ENCODE measurements around the gene LRRC2.

The LRRC2 gene

DNA sequence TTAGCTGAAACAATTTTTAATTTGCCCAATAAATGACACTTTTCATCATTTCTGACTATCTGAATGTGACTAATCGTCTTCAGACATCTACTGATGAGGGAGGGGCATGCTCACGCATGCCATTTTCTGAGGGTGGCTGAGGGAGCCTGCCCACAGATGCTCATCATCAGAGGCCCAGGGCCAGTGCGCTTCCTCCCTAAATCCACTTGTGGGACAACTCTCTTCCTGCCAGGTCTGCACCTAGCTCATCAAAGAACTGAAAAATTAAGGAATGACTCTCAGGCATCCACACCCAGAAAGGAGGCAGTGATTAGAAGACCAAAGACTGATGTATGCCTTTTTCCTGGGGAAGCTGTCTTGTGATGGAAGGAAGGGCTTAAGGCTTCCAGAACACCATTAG is 45.6 kb downstream of the LRRC2 start:
- TF ChIP-seq SPI1 (IDR thresholded peaks at IDR 0.05; ENCODE audit: low read depth, low read length) = no peak
- TF ChIP-seq POLR2AphosphoS5 (IDR thresholded peaks at IDR 0.05; ENCODE audit: low read depth, low read length) = no peak
- no peak for DNase-seq (ENCODE audit: insufficient read length, low spot score)
- FAIRE-seq = no peak

DNA sequence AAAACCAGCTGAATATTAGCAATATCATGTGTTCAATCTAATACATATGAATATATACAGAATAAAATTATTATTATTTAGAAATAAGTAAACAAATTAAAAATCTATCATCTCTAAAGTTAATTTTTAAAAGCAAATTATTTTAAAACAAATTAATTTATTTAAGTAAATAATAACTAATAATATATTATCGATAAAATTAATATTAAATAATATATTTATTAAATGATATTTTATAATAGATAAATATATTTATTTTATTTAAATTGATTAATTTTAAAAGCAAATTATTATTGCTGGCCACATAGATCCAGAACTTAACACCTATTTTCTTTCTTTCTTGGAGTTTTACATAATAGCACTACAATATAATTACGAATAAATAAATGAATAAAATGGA is 46.1 kb downstream of the LRRC2 start:
- no peak for DNase-seq (ENCODE audit: insufficient read length, low spot score)
- TF ChIP-seq POU2F2 (IDR thresholded peaks at IDR 0.05; ENCODE audit: low read depth, low read length) = no peak
- TF ChIP-seq TAF1 (IDR thresholded peaks at IDR 0.05; ENCODE audit: low read depth, low read length) = no peak
- TF ChIP-seq POLR2A (IDR thresholded peaks at IDR 0.05; ENCODE audit: low read depth, low read length) = no peak
- no peak for TF ChIP-seq SPI1 (IDR thresholded peaks at IDR 0.05; ENCODE audit: low read depth, low read length)
- TF ChIP-seq PAX5 (IDR thresholded peaks at IDR 0.05; ENCODE audit: insufficient read depth, low read length, severe bottlenecking) = no peak
- TF ChIP-seq POLR2AphosphoS5 (IDR thresholded peaks at IDR 0.05; ENCODE audit: low read depth, low read length) = no peak
- FAIRE-seq = no peak

GRCh38 chr3:46517784-46518181 is 48.3 kb downstream of the LRRC2 start:
- no peak for DNase-seq (ENCODE audit: insufficient read length, low spot score)
- peak; percentile 56 for FAIRE-seq
- TF ChIP-seq POLR2AphosphoS5 (IDR thresholded peaks at IDR 0.05; ENCODE audit: low read depth, low read length) (no peak), TAF1 (IDR thresholded peaks at IDR 0.05; ENCODE audit: low read depth, low read length) (no peak), PAX5 (IDR thresholded peaks at IDR 0.05; ENCODE audit: insufficient read depth, low read length, severe bottlenecking) (no peak), POLR2A (IDR thresholded peaks at IDR 0.05; ENCODE audit: low read depth, low read length) (no peak), POU2F2 (IDR thresholded peaks at IDR 0.05; ENCODE audit: low read depth, low read length) (no peak), SPI1 (IDR thresholded peaks at IDR 0.05; ENCODE audit: low read depth, low read length) (no peak)

- FAIRE-seq (no peak), DNase-seq (ENCODE audit: insufficient read length, low spot score) (no peak)
- TF ChIP-seq POLR2AphosphoS5 (IDR thresholded peaks at IDR 0.05; ENCODE audit: low read depth, low read length) (no peak), POLR2A (IDR thresholded peaks at IDR 0.05; ENCODE audit: low read depth, low read length) (no peak), POU2F2 (IDR thresholded peaks at IDR 0.05; ENCODE audit: low read depth, low read length) (no peak), PAX5 (IDR thresholded peaks at IDR 0.05; ENCODE audit: insufficient read depth, low read length, severe bottlenecking) (no peak), SPI1 (IDR thresholded peaks at IDR 0.05; ENCODE audit: low read depth, low read length) (no peak), TAF1 (IDR thresholded peaks at IDR 0.05; ENCODE audit: low read depth, low read length) (no peak)
Measured at GRCh38 chr3:46517016-46517783, 48.9 kb downstream of the LRRC2 start.

DNA sequence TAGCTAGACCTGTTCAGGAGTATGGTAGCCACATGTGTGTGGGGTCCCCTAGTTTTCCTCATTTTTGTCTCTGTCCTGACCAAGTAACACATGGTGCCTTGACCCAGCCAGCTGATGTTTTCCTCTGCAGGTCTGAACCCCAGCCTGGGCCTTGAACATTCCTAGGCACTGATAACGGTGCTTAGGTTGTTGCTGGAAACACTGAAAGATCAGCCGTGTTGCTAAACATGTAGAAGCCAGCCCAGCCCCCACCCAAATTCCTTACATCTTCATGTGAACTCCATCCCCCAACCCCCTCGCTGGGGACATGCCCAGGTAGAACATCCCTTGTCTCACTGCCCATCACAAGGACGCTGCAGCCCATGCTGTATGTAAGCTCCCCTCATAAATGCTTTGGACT is 49.6 kb downstream of the LRRC2 start:
- FAIRE-seq (no peak), DNase-seq (ENCODE audit: insufficient read length, low spot score) (no peak)
- TF ChIP-seq SPI1 (IDR thresholded peaks at IDR 0.05; ENCODE audit: low read depth, low read length) (no peak), POLR2A (IDR thresholded peaks at IDR 0.05; ENCODE audit: low read depth, low read length) (no peak), TAF1 (IDR thresholded peaks at IDR 0.05; ENCODE audit: low read depth, low read length) (no peak), PAX5 (IDR thresholded peaks at IDR 0.05; ENCODE audit: insufficient read depth, low read length, severe bottlenecking) (no peak), POU2F2 (IDR thresholded peaks at IDR 0.05; ENCODE audit: low read depth, low read length) (no peak), POLR2AphosphoS5 (IDR thresholded peaks at IDR 0.05; ENCODE audit: low read depth, low read length) (no peak)

GRCh38 chr3:46512191-46512749 is 53.8 kb downstream of the LRRC2 start:
- DNase-seq (ENCODE audit: insufficient read length, low spot score) (no peak), FAIRE-seq (peak; percentile 33)
- TF ChIP-seq POLR2A (IDR thresholded peaks at IDR 0.05; ENCODE audit: low read depth, low read length) (no peak), TAF1 (IDR thresholded peaks at IDR 0.05; ENCODE audit: low read depth, low read length) (no peak), POU2F2 (IDR thresholded peaks at IDR 0.05; ENCODE audit: low read depth, low read length) (no peak), PAX5 (IDR thresholded peaks at IDR 0.05; ENCODE audit: insufficient read depth, low read length, severe bottlenecking) (no peak), POLR2AphosphoS5 (IDR thresholded peaks at IDR 0.05; ENCODE audit: low read depth, low read length) (no peak), SPI1 (IDR thresholded peaks at IDR 0.05; ENCODE audit: low read depth, low read length) (no peak)

GRCh38 chr3:46509661-46510187 is 56.4 kb downstream of the LRRC2 start:
- DNase-seq (ENCODE audit: insufficient read length, low spot score) (no peak), FAIRE-seq (no peak)
- TF ChIP-seq POLR2A (IDR thresholded peaks at IDR 0.05; ENCODE audit: low read depth, low read length) = no peak
- no peak for TF ChIP-seq POLR2AphosphoS5 (IDR thresholded peaks at IDR 0.05; ENCODE audit: low read depth, low read length)
- TF ChIP-seq POU2F2 (IDR thresholded peaks at IDR 0.05; ENCODE audit: low read depth, low read length) = no peak
- TF ChIP-seq TAF1 (IDR thresholded peaks at IDR 0.05; ENCODE audit: low read depth, low read length) = no peak
- no peak for TF ChIP-seq PAX5 (IDR thresholded peaks at IDR 0.05; ENCODE audit: insufficient read depth, low read length, severe bottlenecking)
- no peak for TF ChIP-seq SPI1 (IDR thresholded peaks at IDR 0.05; ENCODE audit: low read depth, low read length)

GRCh38 chr3:46508850-46509591 is 57.1 kb downstream of the LRRC2 start:
- DNase-seq (ENCODE audit: insufficient read length, low spot score) (no peak), FAIRE-seq (no peak)
- TF ChIP-seq PAX5 (IDR thresholded peaks at IDR 0.05; ENCODE audit: insufficient read depth, low read length, severe bottlenecking) = no peak
- no peak for TF ChIP-seq TAF1 (IDR thresholded peaks at IDR 0.05; ENCODE audit: low read depth, low read length)
- TF ChIP-seq POLR2A (IDR thresholded peaks at IDR 0.05; ENCODE audit: low read depth, low read length) = no peak
- no peak for TF ChIP-seq POLR2AphosphoS5 (IDR thresholded peaks at IDR 0.05; ENCODE audit: low read depth, low read length)
- no peak for TF ChIP-seq POU2F2 (IDR thresholded peaks at IDR 0.05; ENCODE audit: low read depth, low read length)
- no peak for TF ChIP-seq SPI1 (IDR thresholded peaks at IDR 0.05; ENCODE audit: low read depth, low read length)

GRCh38 chr3:46506526-46506925 is 59.6 kb downstream of the LRRC2 start:
- TF ChIP-seq TAF1 (IDR thresholded peaks at IDR 0.05; ENCODE audit: low read depth, low read length) (no peak), POU2F2 (IDR thresholded peaks at IDR 0.05; ENCODE audit: low read depth, low read length) (no peak), POLR2AphosphoS5 (IDR thresholded peaks at IDR 0.05; ENCODE audit: low read depth, low read length) (no peak)
- FAIRE-seq (no peak), DNase-seq (ENCODE audit: insufficient read length, low spot score) (no peak)

All from GM12891 (cell line).